IPS DF 4.7 (cell line): Measurements from ENCODE around the gene AP4B1.

Experiments used
- DNase-seq: peaks from one replicate; pipeline ENCODE4 v3.0.0-alpha.2; 2013; ENCODE audit warnings: low spot score; ENCODE audit errors: extremely low read depth

AP4B1 gene

GRCh38 chr1:113930499-113931161 is 26.0 kb upstream of the AP4B1 start:
- no peak for DNase-seq

- no peak for DNase-seq
These were observed 25.3 kb upstream of the AP4B1 start for GRCh38 chr1:113929750-113930498.

GRCh38 chr1:113928941-113929749 is 24.5 kb upstream of the AP4B1 start, which contains the start of gene HIPK1:
Gene HIPK1, plus strand, starts transcription at chr1:113929324.
- no peak for DNase-seq

- no peak for DNase-seq
These were observed 23.8 kb upstream of the AP4B1 start for GRCh38 chr1:113928187-113928930.

- no peak for DNase-seq
These were observed 19.9 kb upstream of the AP4B1 start for GRCh38 chr1:113924473-113924872.

GRCh38 chr1:113922957-113923356 is 18.4 kb upstream of the AP4B1 start:
- no peak for DNase-seq

- DNase-seq: no peak
These were observed 13.6 kb upstream of the AP4B1 start for GRCh38 chr1:113918243-113918642.

- no peak for DNase-seq
These were observed 12.9 kb upstream of the AP4B1 start for GRCh38 chr1:113917400-113918082.

- no peak for DNase-seq
These were observed 12.4 kb upstream of the AP4B1 start for GRCh38 chr1:113916974-113917373.

GRCh38 chr1:113913887-113914664 is 9.5 kb upstream of the AP4B1 start:
- DNase-seq: no peak

- no peak for DNase-seq
These were observed 8.7 kb upstream of the AP4B1 start for GRCh38 chr1:113913312-113913668.

GRCh38 chr1:113912594-113913311 is 8.2 kb upstream of the AP4B1 start:
- no peak for DNase-seq

GRCh38 chr1:113905435-113905861 is 849 bp upstream of the AP4B1 start:
- DNase-seq: no peak

GRCh38 chr1:113904293-113904673 is 316 bp downstream of the AP4B1 start:
- no peak for DNase-seq

GRCh38 chr1:113903501-113904292 is 902 bp downstream of the AP4B1 start:
- DNase-seq: no peak

- DNase-seq: no peak
These were observed 3.4 kb downstream of the AP4B1 start for GRCh38 chr1:113901191-113901590.

- no peak for DNase-seq
These were observed 5.5 kb downstream of the AP4B1 start for GRCh38 chr1:113899111-113899510.

GRCh38 chr1:113898241-113898814 is 6.3 kb downstream of the AP4B1 start:
- DNase-seq: no peak
